HG03460 (cell line): Measurements from ENCODE around the gene LRRC27.
A peak's percentile ranks its signal among the peaks of the same experiment; 100 is the strongest.
"Not testable (repeated sequence)": the region's sequence is repeated elsewhere in the genome, so short reads cannot be mapped to it uniquely, and the experiment has no call there.

Experiments used
- ATAC-seq: cut with Tn5 transposase; IDR thresholded peaks from one replicate; pipeline ENCODE4 v1.9.1; 2021; ENCODE audit not compliant: unreplicated experiment

Gene LRRC27

DNA sequence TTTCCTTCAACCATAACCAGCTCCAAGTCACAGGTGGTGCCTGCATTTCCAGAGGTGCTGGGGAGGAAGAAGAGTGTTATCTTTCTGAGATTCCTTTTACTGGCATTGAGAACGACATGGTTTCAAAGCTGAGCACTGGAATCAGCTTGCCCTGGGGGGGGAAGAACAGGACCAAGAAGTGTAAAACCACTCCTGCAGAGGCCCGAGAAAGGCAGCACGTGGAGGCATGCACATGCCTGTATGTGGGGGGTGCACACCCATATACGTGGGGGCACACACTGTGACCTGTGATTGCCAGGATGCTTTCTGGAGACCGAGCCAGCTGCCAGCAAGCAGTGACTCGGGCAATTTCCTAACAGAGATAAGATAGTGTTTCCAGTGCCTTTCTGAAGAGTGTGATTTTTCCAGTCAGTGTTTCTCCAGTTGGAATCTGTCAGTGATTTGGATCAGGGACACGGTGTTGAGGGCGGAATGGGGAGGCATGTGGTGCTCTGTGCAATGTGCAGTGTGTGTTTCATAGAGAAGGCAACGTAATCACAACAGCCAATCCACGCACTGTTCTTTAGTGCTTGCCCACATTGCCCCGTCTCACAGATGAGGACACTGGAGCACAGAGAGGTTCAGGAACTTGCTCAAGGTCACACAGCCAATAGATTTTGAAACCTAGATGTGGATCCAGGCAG is 4.2 kb downstream of the LRRC27 start:
- no peak for ATAC-seq

DNA sequence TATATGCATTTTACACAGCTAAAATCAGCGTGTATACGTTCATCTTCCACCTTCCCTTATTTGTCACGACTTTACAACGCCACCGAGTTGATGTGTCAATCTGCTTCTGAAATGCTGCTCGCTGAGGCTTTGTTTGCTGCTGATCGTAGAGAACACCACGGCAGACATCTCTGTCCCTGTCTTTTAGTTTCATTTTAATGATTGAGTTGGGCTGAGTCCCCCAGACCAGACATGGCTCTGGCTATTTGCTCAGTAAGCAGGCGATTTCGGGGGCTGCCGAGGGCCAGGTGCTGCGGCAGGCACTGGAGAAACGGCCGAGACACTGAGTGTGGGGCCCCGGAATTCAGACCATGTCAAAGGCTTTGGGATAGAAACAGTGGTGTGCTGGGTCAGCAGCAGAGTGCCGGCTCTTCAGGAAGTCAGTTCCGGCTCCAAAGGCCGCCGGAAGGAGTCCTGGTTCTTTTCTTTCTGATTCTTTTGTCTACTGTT is 5.0 kb downstream of the LRRC27 start:
- no peak for ATAC-seq

DNA sequence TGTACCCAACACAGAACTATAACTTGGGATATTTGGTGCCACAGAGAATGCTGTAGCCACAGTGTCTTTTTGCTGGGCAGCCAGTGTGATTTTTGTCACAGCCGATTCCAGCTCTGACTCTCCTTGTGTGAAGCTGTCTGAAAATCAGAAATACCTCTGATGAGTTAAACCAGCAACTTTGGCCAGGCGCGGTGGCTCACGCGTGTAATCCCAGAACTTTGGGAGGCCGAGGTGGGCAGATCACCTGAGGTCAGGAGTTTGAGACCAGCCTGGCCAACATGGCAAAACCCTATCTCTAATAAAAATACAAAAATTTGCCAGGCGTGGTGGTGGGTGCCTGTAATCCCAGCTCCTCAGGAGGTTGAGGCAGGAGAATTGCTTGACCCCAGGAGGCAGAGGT is 5.9 kb downstream of the LRRC27 start:
- not testable (repeated sequence) for ATAC-seq

DNA sequence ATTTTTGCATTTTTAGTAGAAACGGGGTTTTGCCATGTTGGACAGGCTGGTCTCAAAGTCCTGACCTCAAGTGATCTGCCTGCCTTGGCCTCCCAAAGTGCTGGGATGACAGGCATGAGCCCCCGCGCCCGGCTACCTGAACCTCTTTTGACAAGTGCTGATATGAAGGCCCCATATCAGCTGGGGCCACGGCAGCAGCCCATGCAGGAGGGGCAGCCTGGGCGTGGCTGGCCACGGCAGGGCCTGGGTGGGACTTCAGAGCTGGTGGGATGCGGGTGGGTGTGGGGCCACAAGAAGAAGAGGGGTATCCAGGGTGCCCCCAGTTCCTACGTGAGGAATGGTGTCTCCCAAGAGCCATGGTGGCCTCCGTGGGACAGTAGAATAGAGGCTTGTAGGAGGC is 6.9 kb downstream of the LRRC27 start:
- no peak for ATAC-seq

DNA sequence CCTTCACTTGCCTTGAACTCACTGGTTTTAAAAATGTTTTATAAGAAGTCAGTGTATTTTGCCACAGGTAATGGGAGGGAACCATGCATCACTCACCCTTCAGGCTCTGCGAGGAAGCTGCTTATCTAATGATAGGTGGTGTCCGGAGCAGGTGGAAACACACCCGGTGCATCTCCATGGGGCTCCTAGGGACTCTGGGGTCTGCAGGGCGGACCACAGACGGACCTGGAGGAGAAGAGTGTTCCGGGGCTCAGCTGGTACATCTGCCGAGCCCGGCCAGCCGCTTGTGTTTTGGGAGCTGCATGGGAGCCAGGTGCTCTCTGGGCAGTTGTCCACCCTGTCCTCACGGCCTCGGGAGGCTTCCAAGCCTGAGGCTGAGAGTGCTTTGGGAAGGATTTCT is 7.3 kb downstream of the LRRC27 start:
- no peak for ATAC-seq

DNA sequence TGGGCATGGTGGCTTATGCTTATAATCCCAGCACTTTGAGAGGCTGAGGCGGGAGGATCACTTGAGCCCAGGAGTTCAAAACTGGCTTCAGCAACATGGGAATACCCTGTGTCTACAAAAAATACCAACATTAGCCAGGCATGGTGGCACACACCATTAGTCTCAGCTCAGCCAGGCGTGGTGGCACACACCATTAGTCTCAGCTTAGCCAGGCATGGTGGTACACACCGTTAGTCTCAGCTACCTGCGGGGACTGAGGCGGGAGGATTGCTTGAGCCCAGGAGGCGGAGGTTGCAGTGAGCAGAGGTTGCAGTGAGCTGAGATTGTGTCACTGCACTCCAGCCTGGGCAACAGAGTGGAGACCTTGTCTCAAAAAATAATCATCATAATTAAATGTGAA is 9.0 kb downstream of the LRRC27 start:
- no peak for ATAC-seq

DNA sequence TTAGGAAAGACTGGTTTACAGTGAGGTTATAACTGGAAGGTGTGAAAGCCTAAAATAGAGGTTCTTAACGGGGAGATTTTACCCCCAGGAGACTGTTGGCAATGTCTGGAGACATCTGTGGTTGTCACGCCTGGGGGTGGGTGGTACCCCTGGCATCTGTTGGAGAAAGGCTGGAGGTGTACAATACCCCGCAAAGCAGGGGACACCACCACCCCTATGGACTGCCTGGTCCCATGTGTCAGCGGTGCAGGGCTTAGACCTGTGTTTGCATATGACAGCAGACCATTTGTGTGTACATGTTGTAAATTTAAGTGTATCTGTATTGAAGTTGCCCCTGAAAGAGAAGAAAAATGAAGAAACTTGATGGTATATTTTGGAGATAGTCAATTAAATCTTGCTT is 9.8 kb downstream of the LRRC27 start:
- no peak for ATAC-seq

DNA sequence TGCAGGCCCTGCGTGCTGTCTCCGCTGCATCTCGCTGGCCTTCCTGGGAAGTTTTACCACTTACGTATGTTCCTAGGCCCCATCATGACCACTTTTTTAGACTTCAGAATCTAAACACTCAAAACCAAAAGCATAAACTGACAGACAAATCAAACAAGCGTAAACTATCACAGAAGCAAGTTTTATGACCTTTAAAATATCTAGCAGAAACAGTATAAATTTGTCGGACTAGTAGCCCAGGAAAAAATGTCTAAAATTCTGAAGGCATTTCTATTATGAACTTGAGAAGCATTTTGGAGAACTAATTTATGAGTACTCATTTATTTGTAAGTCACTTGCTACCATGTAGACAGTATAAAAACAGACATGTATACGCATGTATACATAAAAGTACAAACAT is 10.6 kb downstream of the LRRC27 start:
- ATAC-seq = no peak

DNA sequence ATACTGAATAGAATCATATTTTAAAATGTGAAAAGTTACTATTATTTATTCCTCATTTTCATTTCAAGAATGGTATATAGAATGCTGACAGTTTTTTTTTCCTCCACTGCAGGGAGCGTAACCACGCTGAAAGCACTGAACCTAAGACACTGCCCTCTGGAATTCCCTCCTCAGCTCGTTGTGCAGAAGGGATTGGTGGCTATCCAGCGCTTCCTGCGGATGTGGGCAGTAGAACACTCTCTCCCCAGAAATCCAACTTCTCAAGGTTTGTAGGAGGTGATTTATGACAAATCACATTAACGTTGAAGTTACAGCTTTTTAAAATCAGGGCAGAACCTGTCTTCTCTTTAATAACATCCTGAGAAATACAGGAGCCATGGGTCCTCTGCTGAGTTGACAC is 12.4 kb downstream of the LRRC27 start:
- ATAC-seq = no peak

DNA sequence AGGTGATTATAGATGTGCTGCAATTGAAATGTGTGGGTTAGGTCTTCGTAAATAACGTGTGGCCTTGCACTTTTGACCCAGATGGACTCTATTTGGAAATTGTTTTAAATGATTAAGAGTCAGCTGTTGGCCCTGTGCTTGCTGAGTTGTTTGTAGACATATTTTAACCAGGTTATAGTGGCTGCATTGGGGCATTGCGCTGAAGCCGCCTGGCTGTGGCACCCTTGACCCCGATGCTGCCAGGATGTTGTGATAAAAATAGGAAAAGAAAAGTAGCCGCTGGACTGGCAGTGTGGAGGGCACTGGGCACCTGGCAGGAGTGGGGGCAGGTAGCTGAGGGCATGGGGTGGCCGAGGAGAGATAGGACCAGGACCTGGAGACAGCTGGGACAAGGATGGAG is 13.4 kb downstream of the LRRC27 start:
- no peak for ATAC-seq

DNA sequence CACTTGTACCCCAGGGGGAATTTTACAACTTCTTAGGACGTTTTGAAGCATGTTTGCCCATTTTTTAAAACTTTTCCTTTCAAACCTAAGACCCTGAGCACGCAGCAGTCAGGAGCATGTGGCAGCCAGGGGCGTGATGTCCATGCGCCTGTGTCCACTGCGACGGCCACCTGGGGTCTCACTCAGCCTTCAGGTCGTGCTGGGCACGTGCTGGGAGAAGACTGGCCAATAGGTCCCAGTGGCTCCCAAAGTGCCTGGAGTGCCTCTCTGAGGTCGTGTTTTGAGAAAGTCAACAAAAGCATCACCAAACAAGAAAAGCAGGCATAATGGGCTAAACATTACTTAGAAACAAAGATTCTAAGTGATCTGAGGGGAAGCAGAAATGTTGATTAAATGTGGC is 14.8 kb downstream of the LRRC27 start:
- ATAC-seq = no peak

DNA sequence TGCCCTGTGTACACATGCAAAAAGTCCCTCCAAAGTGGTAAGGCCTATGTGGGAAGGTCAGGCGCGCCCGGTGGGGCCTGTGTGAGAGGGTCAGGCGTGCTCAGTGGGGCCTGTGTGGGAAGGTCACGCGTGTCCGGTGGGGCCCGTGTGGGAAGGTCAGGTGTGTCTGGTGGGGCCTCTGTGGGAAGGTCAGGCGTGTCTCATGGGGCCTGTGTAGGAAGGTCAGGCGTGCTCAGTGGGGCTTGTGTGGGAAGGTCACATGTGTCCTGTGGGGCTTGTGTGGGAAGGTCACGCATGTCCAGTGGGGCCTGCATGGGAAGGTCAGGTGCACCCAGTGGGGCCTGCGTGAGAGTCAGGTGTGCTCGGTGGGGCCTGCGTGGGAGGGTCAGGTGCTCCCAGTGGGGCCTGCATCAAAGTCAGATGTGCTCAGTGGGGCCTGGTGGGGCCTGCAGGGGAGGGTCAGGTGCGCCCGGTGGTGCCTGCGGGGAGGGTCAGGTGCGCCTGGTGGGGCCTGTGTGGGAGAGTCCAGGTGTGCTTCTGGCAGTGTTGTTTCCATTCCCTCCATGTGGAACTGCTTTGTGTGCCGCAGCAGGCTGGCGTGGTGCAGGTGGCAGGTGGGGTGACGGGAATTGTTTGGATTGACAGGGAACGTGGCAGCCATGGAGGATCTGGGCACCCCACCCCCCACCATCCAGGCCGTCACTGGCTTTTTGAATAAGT is 15.4 kb downstream of the LRRC27 start:
- ATAC-seq = no peak

DNA sequence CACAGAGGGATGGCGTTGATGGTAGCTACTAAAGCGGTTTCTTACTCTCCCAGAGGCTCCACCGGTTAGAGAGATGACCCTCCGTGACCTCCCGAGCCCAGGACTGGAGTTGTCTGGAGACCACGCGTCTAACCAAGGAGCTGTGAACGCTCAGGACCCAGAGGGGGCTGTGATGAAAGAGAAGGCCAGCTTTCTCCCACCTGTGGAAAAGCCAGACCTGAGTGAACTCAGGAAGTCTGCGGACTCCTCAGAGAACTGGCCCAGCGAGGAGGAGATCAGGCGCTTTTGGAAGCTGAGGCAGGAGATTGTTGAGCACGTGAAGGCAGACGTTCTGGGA is 15.9 kb downstream of the LRRC27 start:
- no peak for ATAC-seq

DNA sequence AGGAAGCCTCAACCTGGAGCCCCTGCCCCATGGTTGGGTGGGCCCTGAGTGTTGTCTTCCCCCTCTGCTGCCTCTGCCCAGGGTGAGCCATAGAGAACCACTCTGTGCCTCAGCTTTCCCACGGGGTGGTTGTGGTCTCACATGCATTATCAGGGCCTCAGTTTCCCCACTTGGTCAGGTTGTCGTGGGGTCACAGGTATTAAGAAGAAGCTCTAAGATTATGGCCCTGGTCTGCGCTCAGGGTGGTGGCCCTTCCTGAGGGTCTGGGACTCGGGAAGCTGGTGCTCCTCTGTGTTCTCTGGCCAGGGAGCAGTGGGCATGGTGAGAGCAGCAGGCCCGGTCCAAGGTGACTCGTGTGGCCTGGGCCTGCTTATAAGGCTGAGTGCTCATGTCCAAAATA is 17.8 kb downstream of the LRRC27 start:
- no peak for ATAC-seq

DNA sequence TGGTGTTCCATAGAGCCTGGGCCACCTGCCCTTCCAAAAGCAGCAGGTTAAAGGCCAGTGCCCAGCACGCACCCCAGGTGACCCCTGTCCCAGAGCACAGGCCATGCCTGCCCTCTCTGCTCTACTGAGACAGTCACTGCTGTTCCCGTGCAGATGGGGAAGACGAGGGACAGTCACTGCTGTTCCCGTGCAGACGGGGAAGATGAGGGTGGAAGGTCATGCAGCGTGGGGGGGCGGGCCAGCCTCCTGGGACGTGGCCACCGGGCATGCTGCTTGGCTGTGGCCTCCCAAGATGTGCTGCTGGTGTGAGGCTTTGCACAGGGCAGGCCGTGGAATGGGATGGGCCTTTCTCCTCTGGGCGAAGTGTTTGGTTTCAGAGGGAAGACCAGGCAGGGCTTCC is 18.4 kb downstream of the LRRC27 start:
- ATAC-seq = no peak

DNA sequence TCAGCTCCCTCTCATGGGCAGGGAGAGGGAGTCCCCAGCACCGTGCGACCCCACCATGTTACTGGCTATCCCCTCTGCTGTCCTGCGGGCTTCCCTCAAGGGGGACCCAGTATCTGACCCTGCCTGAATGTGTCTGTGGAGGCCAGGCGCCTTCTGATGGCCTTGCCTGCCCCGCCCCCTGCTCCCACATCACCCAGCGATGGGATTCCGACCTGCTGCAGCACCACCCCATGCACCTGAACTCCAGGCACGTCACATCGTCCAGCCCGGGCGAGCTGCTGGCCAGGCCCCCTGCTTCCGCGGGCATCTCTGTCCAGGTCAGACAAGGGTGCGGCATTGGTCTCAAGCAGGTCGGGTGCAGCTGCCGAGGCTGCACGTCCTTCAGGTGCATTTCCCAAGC is 19.0 kb downstream of the LRRC27 start:
- ATAC-seq = no peak

DNA sequence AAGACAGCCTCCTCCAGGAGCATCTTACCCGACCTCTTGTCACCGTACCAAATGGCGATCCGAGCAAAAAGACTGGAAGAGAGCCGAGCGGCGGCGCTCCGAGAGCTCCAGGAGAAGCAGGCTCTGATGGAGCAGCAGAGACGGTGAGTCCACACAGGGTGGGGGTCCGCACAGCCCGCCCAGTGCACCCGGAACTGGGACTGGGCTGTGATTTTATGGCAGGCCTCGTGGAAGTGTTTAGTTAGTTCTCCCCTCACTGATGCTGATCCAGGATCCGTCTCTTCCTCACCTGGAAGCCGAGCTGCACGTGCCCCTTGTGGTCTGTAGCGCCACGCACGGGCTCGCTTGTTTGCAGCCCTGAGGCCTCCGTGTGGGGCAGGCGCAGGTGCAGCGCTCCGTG is 19.6 kb downstream of the LRRC27 start:
- no peak for ATAC-seq

DNA sequence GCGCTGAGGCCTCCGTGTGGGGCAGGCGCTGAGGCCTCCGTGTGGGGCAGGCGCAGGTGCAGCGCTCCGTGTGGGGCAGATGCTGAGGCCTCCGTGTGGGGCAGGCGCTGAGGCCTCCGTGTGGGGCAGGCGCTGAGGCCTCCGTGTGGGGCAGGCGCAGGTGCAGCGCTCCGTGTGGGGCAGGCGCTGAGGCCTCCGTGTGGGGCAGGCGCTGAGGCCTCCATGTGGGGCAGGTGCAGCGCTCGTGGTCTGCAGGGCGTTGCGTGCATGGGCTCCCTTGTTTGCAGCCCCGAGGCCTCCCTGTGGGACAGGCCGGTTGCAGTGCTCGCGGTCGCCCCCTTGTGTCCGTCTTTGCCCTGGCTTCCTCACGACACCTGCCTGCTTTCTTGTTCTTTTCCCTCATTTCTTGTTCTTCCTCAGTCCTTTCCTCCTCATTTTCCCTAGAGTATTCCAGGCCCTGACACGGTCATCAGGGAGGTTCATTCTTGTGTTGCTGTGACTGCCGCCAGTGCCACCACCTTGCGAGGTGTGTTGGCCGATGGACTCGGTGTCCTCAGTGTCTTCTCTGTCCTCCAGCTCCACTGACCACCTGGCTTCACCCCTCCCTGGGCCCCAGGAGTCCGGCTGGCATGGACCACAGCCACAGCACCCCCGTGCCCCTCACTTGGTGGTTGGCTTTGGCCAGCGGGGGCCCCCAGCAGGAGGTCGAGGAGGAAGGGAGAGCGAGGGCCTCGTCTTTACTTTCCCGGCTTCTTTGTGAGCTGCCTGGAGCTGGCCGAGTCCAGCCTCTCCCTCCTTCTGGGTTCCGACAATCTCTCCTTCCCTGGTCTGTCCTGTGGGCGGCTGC is 20.7 kb downstream of the LRRC27 start:
- ATAC-seq = peak; percentile 68

DNA sequence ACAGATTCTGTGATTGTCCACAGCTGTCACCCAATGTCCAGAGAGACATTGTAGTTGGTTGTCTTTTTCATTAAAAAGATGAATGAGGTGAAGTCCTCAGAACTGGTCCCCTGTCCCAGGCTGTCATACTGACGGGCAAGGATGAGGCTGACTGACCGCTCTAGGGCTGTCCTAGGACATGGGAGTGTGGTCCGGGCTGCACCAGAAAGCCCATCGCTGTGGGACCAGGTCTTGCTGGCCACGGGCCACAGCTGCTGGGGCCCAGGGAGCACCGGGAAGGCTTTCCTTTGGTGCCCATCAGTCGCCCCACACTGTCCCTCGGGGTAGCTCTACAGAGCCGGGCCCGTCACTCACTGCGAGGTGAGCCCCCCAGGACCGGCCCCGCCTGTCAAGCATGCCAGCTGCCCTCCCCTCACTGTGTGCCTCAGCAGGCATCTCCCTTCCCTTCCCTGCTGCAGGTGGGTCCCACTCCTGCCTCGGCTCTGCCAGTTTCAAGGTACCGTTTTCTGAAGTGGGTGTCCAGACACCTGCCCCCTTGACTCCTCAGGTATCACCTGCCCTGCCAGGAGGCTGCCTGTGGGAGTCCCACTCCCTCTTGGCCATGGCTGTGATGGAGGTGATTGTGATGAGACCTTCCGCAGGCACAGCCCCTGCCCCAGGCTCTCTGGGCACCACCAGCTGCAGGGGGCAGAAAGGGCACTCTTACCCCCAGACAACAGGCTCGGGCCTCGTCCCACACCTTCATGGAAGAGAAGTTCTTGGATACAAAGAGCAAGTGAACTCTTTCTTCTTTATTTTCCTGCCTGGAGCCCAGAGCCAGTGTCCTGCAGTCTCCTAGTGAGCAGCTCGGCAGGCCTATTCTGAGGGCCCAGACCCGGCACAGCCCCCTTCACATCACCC is 21.7 kb downstream of the LRRC27 start:
- ATAC-seq = no peak

DNA sequence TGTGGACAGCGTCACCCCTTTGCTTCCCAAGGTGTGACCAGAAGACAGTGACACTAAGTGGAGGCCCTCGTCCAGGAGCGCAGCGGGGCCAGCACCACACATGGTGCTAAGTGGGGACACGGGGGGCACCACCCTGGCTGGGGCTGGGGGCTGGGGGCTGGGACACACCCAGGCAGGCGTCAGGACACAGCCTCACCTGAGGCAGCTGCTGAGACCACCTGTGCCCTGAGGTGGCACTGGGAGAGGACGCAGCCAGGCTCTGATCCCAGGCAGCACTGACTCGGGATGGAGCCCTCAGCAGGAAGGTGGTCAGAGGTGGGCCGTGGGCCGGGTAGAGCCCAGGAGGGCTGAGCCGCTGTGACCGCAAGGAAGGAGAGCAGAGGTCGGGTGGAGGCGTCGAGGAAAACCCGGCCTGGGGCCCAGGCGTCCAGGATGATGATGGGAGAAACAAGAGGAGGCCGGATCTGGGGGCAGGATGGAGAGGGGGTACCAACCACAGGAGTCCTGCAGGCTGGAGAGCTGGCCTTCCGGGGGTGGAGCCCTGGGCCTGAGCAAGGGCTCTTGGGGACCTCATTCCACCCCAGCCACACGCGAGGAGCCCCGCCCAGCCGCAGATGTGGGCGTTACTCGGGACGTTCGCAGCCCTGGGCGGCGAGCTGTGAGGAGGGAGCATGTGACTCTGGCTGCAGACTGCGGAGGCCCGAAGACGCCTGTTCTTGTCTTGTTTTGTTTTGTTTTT is 22.5 kb downstream of the LRRC27 start:
- no peak for ATAC-seq
